HG03521 (cell line): ENCODE results near the gene ATP6V0A1.
"Not testable (repeated sequence)": the region's sequence is repeated elsewhere in the genome, so short reads cannot be mapped to it uniquely, and the experiment has no call there.

Experiments
- ATAC-seq: cut with Tn5 transposase; IDR thresholded peaks from one replicate; pipeline ENCODE4 v1.9.1; 2021; ENCODE audit warnings: mild to moderate bottlenecking, moderate library complexity; ENCODE audit not compliant: unreplicated experiment

The ATP6V0A1 gene

GRCh38 chr17:42475121-42475520 lies 16.4 kb downstream of the ATP6V0A1 start:
- ATAC-seq, result no peak

- ATAC-seq, result no peak
Observed at GRCh38 chr17:42475835-42476234, 17.2 kb downstream of the ATP6V0A1 start.

DNA sequence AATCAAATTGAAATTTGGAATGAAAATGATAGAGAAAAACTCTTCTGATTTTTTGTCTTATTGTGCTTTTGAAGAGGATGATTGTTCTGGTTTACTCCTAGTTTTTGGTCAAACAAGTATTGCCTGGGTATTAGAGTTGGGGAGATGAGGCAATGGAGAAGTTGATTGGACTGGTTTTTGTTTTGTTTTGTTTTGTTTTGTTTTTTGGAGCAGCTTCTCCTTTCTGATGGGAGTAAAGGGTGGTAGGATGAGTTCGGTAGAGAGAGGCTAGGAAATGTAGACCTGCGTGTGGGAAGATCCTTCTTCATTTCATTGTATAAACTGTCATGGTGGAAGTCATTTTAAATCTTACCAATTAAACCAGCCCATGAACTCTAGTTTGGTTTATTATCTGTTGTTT lies 17.7 kb downstream of the ATP6V0A1 start:
- no peak for ATAC-seq

DNA sequence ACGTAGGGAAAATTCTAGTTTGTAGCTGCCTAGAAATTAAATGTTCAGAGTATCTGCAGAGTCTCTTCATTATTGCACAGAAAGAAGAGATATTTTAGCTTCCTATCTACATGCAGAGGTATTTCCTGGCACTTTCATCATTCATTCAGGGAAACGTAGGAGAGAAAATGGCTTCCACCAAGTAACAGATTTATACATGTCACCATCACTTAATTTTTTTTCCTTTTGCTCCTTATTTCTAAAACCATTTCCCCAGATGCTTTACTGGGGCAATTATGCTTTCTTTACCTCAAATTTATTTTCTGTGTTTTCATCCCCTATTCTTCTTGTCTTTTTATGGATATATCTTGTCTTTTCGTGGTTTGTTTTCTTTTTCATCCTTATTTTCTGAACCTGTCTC lies 18.5 kb downstream of the ATP6V0A1 start:
- ATAC-seq, result no peak

- not testable (repeated sequence) for ATAC-seq
Observed at GRCh38 chr17:42477824-42478223, 19.1 kb downstream of the ATP6V0A1 start.

GRCh38 chr17:42484304-42484703 lies 25.6 kb downstream of the ATP6V0A1 start:
- ATAC-seq, result no peak

GRCh38 chr17:42485680-42486079 lies 27.0 kb downstream of the ATP6V0A1 start:
- ATAC-seq, result no peak

DNA sequence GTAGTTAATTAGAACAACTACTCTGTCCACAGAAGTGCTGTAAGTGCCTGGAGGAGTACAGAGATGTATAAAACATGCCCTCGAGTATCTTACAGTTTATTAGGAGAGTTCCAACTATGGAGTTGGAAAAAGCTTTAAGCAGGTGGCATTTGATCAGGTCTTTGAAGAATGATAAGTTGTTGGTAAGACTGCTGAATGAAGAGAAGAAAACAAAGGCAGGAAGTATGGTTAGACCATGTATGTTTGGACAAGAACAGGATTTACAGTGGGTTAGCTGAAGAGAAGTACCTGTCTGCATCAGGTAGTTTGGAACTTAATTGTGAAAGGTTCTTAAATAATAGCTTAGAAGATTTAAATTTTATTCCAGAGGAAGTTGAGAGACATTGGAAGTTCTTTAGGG lies 29.4 kb downstream of the ATP6V0A1 start:
- no peak for ATAC-seq

DNA sequence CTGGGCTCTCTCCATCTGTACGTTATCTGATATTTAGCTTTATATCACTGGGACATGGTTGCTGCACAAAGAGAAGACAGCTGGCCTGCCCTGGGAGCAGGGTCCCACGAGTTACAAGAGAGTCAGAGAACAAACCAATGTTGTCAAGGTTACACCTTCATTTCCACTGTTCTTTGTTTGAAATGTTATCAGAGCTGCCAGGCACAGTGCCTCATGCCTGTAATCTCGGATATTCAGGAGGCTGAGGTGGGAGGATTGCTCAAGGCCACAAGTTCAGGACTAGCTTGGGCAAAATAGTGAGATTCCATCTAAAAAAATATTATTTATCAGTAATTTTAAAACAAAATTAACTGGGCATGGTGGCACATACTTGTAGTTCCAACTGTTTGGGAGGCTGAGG lies 34.6 kb downstream of the ATP6V0A1 start:
- no peak for ATAC-seq

- no peak for ATAC-seq
Observed at GRCh38 chr17:42494673-42495072, 36.0 kb downstream of the ATP6V0A1 start.

GRCh38 chr17:42498828-42499227 lies 40.1 kb downstream of the ATP6V0A1 start:
- ATAC-seq, result no peak

- ATAC-seq, result no peak
Observed at GRCh38 chr17:42502091-42502490, 43.4 kb downstream of the ATP6V0A1 start.

DNA sequence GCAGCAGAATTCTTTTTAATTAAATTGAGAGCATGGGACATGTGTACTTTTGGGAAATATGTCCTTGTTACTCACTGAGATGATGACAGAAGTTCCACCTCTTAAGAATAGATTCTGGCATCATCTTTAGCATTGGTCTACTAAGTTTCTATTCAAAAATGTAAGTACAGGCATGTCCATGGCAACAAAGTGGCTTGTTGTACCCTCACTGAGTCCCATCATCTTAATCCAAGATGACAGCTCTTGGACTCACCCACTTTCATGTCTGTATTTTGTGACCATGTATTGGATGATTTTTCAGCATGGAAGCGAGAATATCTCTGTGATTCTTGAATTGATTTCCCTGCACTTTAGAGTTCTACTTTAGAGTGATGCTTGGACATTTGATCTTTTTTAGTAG lies 44.2 kb downstream of the ATP6V0A1 start:
- no peak for ATAC-seq

GRCh38 chr17:42507671-42508070 lies 49.0 kb downstream of the ATP6V0A1 start:
- no peak for ATAC-seq

GRCh38 chr17:42508426-42509165 lies 49.9 kb downstream of the ATP6V0A1 start:
- ATAC-seq, result no peak

- no peak for ATAC-seq
Observed at GRCh38 chr17:42509409-42509808, 50.7 kb downstream of the ATP6V0A1 start.

DNA sequence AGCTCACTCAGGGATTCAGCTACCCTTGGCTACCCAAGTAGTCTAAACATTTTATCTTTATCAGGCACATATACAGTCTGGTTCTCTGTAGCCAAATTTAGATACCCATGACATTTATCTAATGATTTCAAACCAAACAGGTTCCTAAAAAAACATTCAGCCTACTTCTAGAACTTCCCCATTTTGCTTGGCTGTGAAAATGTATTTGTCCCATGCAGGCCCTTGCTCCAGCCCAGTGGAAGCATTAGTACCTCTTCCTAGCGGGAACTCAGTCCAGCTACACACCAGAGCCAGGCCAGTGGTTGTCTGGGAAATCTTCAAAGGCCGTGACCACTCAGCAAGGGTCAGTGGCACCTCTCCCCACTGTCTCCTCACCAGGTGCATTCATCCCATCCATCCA lies 51.2 kb downstream of the ATP6V0A1 start:
- ATAC-seq, result no peak

GRCh38 chr17:42512246-42512645 lies 53.6 kb downstream of the ATP6V0A1 start:
- no peak for ATAC-seq

DNA sequence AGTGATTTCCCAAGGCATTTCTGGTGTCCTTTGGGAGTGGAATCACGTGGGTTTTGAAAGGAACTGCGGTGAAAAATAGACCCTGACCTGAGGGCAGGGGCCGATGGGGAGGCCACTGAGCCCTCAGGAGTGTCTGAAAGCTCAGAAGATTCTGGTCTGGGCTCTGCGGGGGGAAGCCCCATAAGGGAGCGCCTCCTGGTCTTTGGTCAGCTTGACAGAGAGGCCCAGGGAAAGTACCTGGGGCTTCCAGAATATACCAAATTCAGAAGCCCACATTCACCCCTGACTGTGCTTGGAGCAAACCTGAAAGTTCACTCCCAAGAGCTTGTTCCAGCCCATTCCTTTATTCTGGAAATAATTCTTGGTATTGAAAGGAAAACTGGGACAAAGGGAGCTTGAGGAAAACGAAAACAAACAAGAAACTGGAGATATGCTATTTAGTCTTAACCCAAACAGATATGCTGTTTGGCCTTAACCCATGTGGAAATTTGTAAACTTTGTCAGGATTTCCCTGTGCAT lies 54.1 kb downstream of the ATP6V0A1 start:
- no peak for ATAC-seq

GRCh38 chr17:42513686-42514085 lies 55.0 kb downstream of the ATP6V0A1 start:
- ATAC-seq, result no peak

GRCh38 chr17:42514279-42514678 lies 55.6 kb downstream of the ATP6V0A1 start:
- ATAC-seq, result no peak

- ATAC-seq, result no peak
Observed at GRCh38 chr17:42514867-42515266, 56.2 kb downstream of the ATP6V0A1 start.

- ATAC-seq, result no peak
Observed at GRCh38 chr17:42517516-42517915, 58.8 kb downstream of the ATP6V0A1 start.
